ENCODE results near the gene LRRC58.

- no peak for TF ChIP-seq POLR2AphosphoS5 (IDR thresholded peaks at IDR 0.05; ENCODE audit: low read depth, low read length)
- TF ChIP-seq TAF1 (IDR thresholded peaks at IDR 0.05; ENCODE audit: borderline replicate concordance, insufficient read depth, low read length) = no peak
- no peak for TF ChIP-seq SIN3A (IDR thresholded peaks at IDR 0.05; ENCODE audit: borderline replicate concordance, insufficient read depth, low read length)
- TF ChIP-seq REST (IDR thresholded peaks at IDR 0.05; ENCODE audit: insufficient read depth in 1 of 2, low read depth in 2 of 2, low read length in 2 of 2) = no peak
- no peak for TF ChIP-seq FOXP2 (optimal IDR thresholded peaks at IDR 0.05; ENCODE audit: borderline replicate concordance, extremely low read depth, extremely low read length, insufficient read depth)
These were observed 8.7 kb upstream of the LRRC58 start for GRCh38 chr3:120357807-120358206.
